NT2/D1 (cell line): ENCODE results near the gene CELSR1.

Experiments
- SUZ12 ChIP-seq: IDR thresholded peaks from 2 replicates; pipeline ENCODE4 v1.6.1; 2011; ENCODE audit not compliant: insufficient read length, insufficient read depth; ENCODE audit errors: extremely low read depth
- YY1 ChIP-seq: IDR thresholded peaks from 2 replicates; pipeline ENCODE4 v1.6.1; 2011; ENCODE audit not compliant: insufficient read length, insufficient read depth
- ZNF274 ChIP-seq: IDR thresholded peaks from 2 replicates; pipeline ENCODE4 v1.6.1; 2011; ENCODE audit warnings: mild to moderate bottlenecking, low read depth, low read length

- TF ChIP-seq ZNF274 = no peak
- TF ChIP-seq YY1 = no peak
- no peak for TF ChIP-seq SUZ12
Measured at GRCh38 chr22:46569055-46569847, 31.8 kb upstream of the CELSR1 start.
